Mucosa of descending colon (tissue), 3 donors: Measurements from ENCODE around the gene ZNF326. TPM values are rescaled to one million over a fixed set of nuclear protein-coding genes. Genes with fewer than 3 reads are reported as not detected.
"Not testable (repeated sequence)": the region's sequence is repeated elsewhere in the genome, so short reads cannot be mapped to it uniquely, and the experiment has no call there.

Experiments used
- ATAC-seq: fragments of 200-7000 bp; cut with Tn5 transposase; one replicate; pipeline ENCODE4 v1.9.1; 2020; ENCODE audit warnings: mild to moderate bottlenecking, moderate library complexity
- DNase-seq, 3 donors: peaks; one replicate each; pipeline ENCODE4 v3.0.0-alpha.2; 2020
- H3K36me3 ChIP-seq: fragments of 200-600 bp; one replicate; pipeline ENCODE4 v1.8.0; 2021; ENCODE audit warnings: low read depth, mild to moderate bottlenecking
- H3K4me1 ChIP-seq: fragments of 200-600 bp; one replicate; pipeline ENCODE4 v1.8.0; 2021; ENCODE audit warnings: low read depth, mild to moderate bottlenecking
- H3K4me3 ChIP-seq: fragments of 200-600 bp; one replicate; pipeline ENCODE4 v1.8.0; 2021; ENCODE audit warnings: mild to moderate bottlenecking
- H3K9me3 ChIP-seq: fragments of 200-600 bp; one replicate; pipeline ENCODE4 v1.8.0; 2021; ENCODE audit warnings: mild to moderate bottlenecking
- CTCF ChIP-seq: fragments of 200-600 bp; IDR thresholded peaks from one replicate; pipeline ENCODE4 v1.8.0; 2022; ENCODE audit warnings: antibody characterized with exemption, mild to moderate bottlenecking
- intact Hi-C, 2 donors: fragments of 100-400 bp; cut with DNase I in 1 of 2; cut with micrococcal nuclease in 1 of 2; formaldehyde crosslinking; loops; one replicate each; pipeline versions ENCODE4 v1.11.0 to v1.11.1; 2022; cut with DNase I, micrococcal nuclease
- total RNA-seq, 3 donors: library from RNA; stranded (reverse); fragmentation: NEBNext Ultra II Directional in 2 of 3; extraction: Animal tissue kit (Norgen Biotek cat#: 25700) in 2 of 3; gene quantifications; one replicate each; pipeline versions ENCODE4 v1.2.1 to v1.2.4, GENCODE V29; 2021 to 2023
- donor health status: DM: no; HTN: no; CAD: no; lungs with moderate emphysema.
- donor health status: DM: no; HTN: no; CAD: no.
- donor health status: DM: no; HTN: yes; CAD: no.

Gene ZNF326
- total RNA-seq, 3 donors from 2014 or later, result 25.8 to 41.5 (median 40.1) TPM

DNA sequence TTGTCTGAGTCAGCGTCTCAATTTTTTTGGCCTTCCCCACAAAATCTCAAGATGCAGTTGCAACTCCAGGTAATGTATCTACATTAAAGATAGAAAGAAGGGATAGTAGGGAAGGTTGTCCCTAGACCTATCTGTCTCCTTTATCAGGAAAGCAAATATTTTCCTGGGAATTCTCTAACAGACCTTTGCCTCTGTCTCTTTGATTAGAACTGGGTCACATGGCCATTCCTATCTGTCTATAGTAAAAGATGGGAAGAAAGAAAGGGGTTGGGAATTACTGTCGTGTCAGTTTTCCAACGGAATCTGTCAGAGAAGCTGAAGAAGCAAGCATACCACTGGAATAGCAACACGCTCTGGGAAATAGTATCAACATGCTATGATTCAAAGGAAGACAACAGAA lies 48.7 kb downstream of the ZNF326 start:
- H3K4me3 ChIP-seq, result no peak overlapping the region
- H3K4me1 ChIP-seq, result no peaks in the 10 kb centered on the region
- ATAC-seq (no peak), DNase-seq (no peak)
- no peaks in the 10 kb centered on the region for H3K9me3 ChIP-seq
- no peak for TF ChIP-seq CTCF
- intact Hi-C loops, result no loop called here
- no peaks in the 10 kb centered on the region for H3K36me3 ChIP-seq

GRCh38 chr1:90044346-90044745 lies 49.4 kb downstream of the ZNF326 start:
- intact Hi-C loops, result no loop called here
- H3K4me1 ChIP-seq, result no peaks in the 10 kb centered on the region
- no peaks in the 10 kb centered on the region for H3K36me3 ChIP-seq
- no peak for TF ChIP-seq CTCF
- H3K9me3 ChIP-seq, result no peaks in the 10 kb centered on the region
- H3K4me3 ChIP-seq, result no peak overlapping the region
- no peak for DNase-seq
- no peak for ATAC-seq

DNA sequence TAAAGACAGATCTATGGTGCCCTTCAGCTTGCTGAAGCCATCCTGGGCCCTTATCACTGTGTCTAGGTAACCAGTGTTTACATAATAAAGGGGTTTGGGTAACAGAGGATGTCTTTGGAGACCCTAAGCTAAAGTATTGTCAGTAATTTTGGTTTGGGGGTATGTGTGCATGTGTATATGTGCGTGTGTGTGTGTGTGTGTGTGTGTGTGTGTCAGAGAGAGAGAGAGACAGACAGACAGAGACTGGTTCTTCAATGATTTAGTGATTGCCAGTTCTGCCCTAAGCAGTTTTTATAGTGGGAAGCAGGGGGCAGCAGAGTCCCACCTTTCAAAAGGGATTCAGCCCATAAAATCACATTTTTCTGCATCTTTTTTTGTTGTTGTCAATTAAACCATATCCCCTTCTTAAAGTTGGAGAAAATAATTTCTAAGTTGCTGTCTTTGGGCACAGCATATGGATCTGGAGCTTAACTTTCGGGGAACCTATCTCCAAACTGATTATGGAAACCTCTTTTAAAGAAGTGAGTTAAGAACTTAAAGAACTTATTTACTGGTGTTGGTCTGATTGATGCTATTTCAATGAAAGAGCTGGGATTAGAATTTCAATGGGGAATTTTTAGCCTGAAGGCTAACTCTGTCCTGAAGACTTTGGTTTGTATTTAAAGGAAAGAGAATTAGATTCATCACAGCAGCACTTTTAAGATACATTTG lies 51.1 kb downstream of the ZNF326 start:
- Histone ChIP-seq H3K9me3 (no peaks in the 10 kb centered on the region), H3K4me3 (no peak overlapping the region), H3K4me1 (no peaks in the 10 kb centered on the region), H3K36me3 (no peaks in the 10 kb centered on the region)
- ATAC-seq, result no peak
- intact Hi-C loops, result no loop called here
- no peak for DNase-seq
- no peak for TF ChIP-seq CTCF

DNA sequence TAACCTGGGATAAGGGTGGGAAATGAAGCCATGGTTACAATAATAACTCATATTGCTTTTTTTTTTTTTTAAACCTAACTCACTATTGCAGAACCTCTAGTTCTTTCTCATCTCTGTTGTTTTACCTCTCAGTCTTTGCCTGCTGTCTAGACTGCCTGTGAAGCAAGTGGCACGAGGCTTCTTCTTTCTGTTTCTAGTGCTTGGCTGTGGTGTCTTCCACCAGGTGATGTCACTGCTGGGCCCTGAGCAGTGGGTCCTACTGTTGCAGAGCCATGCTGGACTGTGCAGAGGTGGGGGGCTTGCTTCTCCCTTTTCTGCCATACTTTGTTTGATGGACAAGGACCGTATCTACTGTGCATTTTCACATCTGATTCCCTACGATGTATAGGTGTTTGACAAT lies 51.7 kb downstream of the ZNF326 start:
- no peak for DNase-seq
- ATAC-seq, result no peak
- TF ChIP-seq CTCF, result no peak

GRCh38 chr1:90048043-90048442 lies 53.1 kb downstream of the ZNF326 start:
- intact Hi-C loops, result no loop called here
- H3K9me3 ChIP-seq, result no peaks in the 10 kb centered on the region
- H3K4me3 ChIP-seq, result no peak overlapping the region
- H3K4me1 ChIP-seq, result no peaks in the 10 kb centered on the region
- no peaks in the 10 kb centered on the region for H3K36me3 ChIP-seq
- no peak for ATAC-seq
- no peak for TF ChIP-seq CTCF
- DNase-seq, result no peak

More for the DNA sequence above, 51.7 kb downstream of the ZNF326 start:
- intact Hi-C loops, result no loop called here
- no peak overlapping the region for H3K4me3 ChIP-seq
- H3K36me3 ChIP-seq, result no peaks in the 10 kb centered on the region
- no peaks in the 10 kb centered on the region for H3K9me3 ChIP-seq
- no peaks in the 10 kb centered on the region for H3K4me1 ChIP-seq

- DNase-seq, ATAC-seq, intact Hi-C loops, H3K36me3 ChIP-seq, H3K4me3 ChIP-seq, H3K9me3 ChIP-seq, H3K4me1 ChIP-seq: not testable (repeated sequence)
Observed at GRCh38 chr1:90062700-90063643, 68.1 kb downstream of the ZNF326 start.

GRCh38 chr1:90064109-90064508 lies 69.2 kb downstream of the ZNF326 start:
- DNase-seq, intact Hi-C loops, H3K9me3 ChIP-seq, H3K36me3 ChIP-seq, ATAC-seq, H3K4me3 ChIP-seq, H3K4me1 ChIP-seq: not testable (repeated sequence)
